Activated CD4-positive, alpha-beta T cell treated with anti-CD3 and anti-CD28 coated beads for 4 hours (primary cell): ENCODE measurements around the gene C14orf93.
"Not testable (repeated sequence)": the region's sequence is repeated elsewhere in the genome, so short reads cannot be mapped to it uniquely, and the experiment has no call there.

Experiments used
- DNase-seq, 2 donors: peaks; one replicate each; pipeline ENCODE4 v3.0.0-alpha.2; 2020

Gene C14orf93

GRCh38 chr14:23020143-23021128 lies 10.5 kb upstream of the C14orf93 start:
- DNase-seq: no peak

- no peak for DNase-seq
These were observed 8.2 kb upstream of the C14orf93 start for GRCh38 chr14:23018107-23018506.

- DNase-seq: no peak
These were observed 7.1 kb upstream of the C14orf93 start for GRCh38 chr14:23017091-23017490.

- no peak for DNase-seq
These were observed 5.7 kb upstream of the C14orf93 start for GRCh38 chr14:23015618-23016017.

- not testable (repeated sequence) for DNase-seq
These were observed 3.8 kb upstream of the C14orf93 start for GRCh38 chr14:23013749-23014054.

GRCh38 chr14:23013054-23013748 lies 3.3 kb upstream of the C14orf93 start:
- DNase-seq: no peak

- DNase-seq: no peak
These were observed 432 bp downstream of the C14orf93 start for GRCh38 chr14:23009483-23009938.

- no peak for DNase-seq
These were observed 1.1 kb downstream of the C14orf93 start for GRCh38 chr14:23008831-23009230.

- peak; percentile 96 to 98 for DNase-seq
These were observed 3.2 kb downstream of the C14orf93 start for GRCh38 chr14:23006544-23007419.

GRCh38 chr14:23006188-23006534 lies 3.8 kb downstream of the C14orf93 start:
- DNase-seq: no peak

GRCh38 chr14:23005451-23006187 lies 4.3 kb downstream of the C14orf93 start:
- DNase-seq: no peak

GRCh38 chr14:23004274-23004673 lies 5.7 kb downstream of the C14orf93 start:
- DNase-seq: not testable (repeated sequence)

GRCh38 chr14:23002592-23002991 lies 7.4 kb downstream of the C14orf93 start:
- DNase-seq: no peak

GRCh38 chr14:23000860-23001259 lies 9.1 kb downstream of the C14orf93 start:
- DNase-seq: no peak

- DNase-seq: no peak
These were observed 11.5 kb downstream of the C14orf93 start for GRCh38 chr14:22998329-22999012.

- no peak for DNase-seq
These were observed 12.1 kb downstream of the C14orf93 start for GRCh38 chr14:22997676-22998323.

DNA sequence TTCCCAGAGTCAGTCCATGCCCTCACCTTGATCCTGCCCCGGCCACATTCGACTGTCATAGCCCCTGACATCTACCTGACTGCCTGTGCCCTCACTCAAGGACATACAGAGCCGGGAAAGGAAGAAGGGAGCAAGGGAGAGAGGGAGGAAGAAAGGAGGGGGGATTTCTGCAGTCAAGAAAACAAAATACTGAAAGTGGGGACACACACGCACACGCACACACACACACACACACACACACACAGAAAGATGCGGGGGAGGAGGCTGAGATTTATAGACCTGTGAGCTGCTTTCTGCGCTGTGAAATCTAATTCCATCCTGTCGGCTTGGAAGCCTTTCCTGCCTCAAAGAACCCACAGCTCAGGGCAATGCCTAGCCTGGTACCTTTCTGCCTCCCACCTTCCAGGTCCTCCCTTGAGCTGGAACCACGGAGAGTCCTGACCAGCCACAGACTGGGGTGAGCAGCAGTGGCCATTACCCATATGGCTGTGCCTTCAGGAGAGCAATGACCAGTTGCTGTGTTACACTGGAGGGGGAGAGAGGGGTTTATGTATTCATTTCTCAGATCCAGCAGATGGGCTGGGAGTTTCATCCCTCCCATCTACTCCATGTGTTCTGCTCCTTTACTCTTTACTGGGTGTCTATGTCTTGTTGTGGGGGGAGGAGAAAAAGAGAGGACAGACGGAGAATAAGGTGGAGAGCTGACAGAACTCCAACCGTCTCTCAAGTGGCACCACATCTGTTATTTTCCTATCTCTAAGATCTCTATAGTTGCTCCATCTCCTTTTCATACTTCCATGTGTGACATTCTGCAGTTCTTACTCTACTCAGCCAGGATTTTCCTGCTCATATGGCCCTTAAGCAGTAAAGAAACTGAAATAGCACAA lies 12.9 kb downstream of the C14orf93 start:
- DNase-seq: no peak

GRCh38 chr14:22995889-22996625 lies 13.9 kb downstream of the C14orf93 start:
- DNase-seq: no peak

GRCh38 chr14:22994762-22995275 lies 15.1 kb downstream of the C14orf93 start:
- peak; percentile 40 to 45 for DNase-seq
